Keratinocyte (primary cell): ENCODE measurements around the gene SST. TPM values are rescaled to one million over a fixed set of nuclear protein-coding genes. Genes with fewer than 3 reads are reported as not detected.

Source experiments
- DNase-seq: peaks from one replicate; pipeline ENCODE4 v3.0.0-alpha.2; 2011; ENCODE audit warnings: low read depth, missing footprints, low spot score
- FAIRE-seq: peaks from 2 replicates; lab custom pipeline; 2011; peaks lifted over from hg19 to GRCh38; lab: Jason Lieb, UNC
- H2AFZ ChIP-seq: 2 replicates; pipeline ENCODE4 v1.6.0; 2012; ENCODE audit warnings: low read length, control low read depth, inconsistent platforms; ENCODE audit not compliant: control insufficient read depth
- H3K27ac ChIP-seq: 2 replicates; pipeline ENCODE4 v1.5.1; 2011; ENCODE audit warnings: low read length; ENCODE audit not compliant: control insufficient read depth, insufficient read depth
- H3K27me3 ChIP-seq: 3 replicates; pipeline ENCODE4 v1.6.0; 2011; ENCODE audit warnings: low read length; ENCODE audit not compliant: control insufficient read depth, insufficient read depth; ENCODE audit errors: extremely low read depth
- H3K36me3 ChIP-seq, 2 experiments: 2 replicates in 1 of 2; 3 replicates in 1 of 2; pipeline ENCODE4 v1.5.1; 2011; ENCODE audit warnings: low read length in 2 of 2, mild to moderate bottlenecking in 1 of 2; ENCODE audit not compliant: control insufficient read depth in 2 of 2, insufficient read depth in 2 of 2; ENCODE audit errors: extremely low read depth in 1 of 2
- H3K4me1 ChIP-seq: 3 replicates; pipeline ENCODE4 v1.5.1; 2011; ENCODE audit warnings: low read length; ENCODE audit not compliant: control insufficient read depth, insufficient read depth; ENCODE audit errors: extremely low read depth
- H3K4me2 ChIP-seq: 3 replicates; pipeline ENCODE4 v1.6.0; 2011; ENCODE audit warnings: low read depth, low read length; ENCODE audit not compliant: control insufficient read depth, insufficient read depth; ENCODE audit errors: extremely low read depth
- H3K4me3 ChIP-seq, 3 experiments: fragments of 200-600 bp in 1 of 3; sonication (generic) in 1 of 3; 2 replicates in 2 of 3; 3 replicates in 1 of 3; pipeline ENCODE4 v1.5.1; 2011 to 2016; ENCODE audit warnings: low read length in 3 of 3, mild to moderate bottlenecking in 3 of 3, control low read depth in 2 of 3, inconsistent platforms in 1 of 3, low read depth in 1 of 3, mixed read lengths in 1 of 3, mixed run types in 1 of 3, moderate library complexity in 1 of 3; ENCODE audit not compliant: control insufficient read depth in 2 of 3, insufficient read depth in 2 of 3; ENCODE audit errors: extremely low read depth in 1 of 3
- H3K79me2 ChIP-seq: 2 replicates; pipeline ENCODE4 v1.6.0; 2012; ENCODE audit warnings: low read length; ENCODE audit not compliant: control insufficient read depth, insufficient read depth
- H3K9ac ChIP-seq: 3 replicates; pipeline ENCODE4 v1.6.0; 2011; ENCODE audit warnings: low read length; ENCODE audit not compliant: control insufficient read depth, insufficient read depth; ENCODE audit errors: extremely low read depth
- H3K9me1 ChIP-seq: 3 replicates; pipeline ENCODE4 v1.6.0; 2011; ENCODE audit warnings: low read length; ENCODE audit not compliant: control insufficient read depth, insufficient read depth; ENCODE audit errors: extremely low read depth
- H3K9me3 ChIP-seq: 2 replicates; pipeline ENCODE4 v1.5.1; 2012; ENCODE audit warnings: low read depth, low read length; ENCODE audit not compliant: control insufficient read depth
- H4K20me1 ChIP-seq: 3 replicates; pipeline ENCODE4 v1.6.0; 2011; ENCODE audit warnings: low read length; ENCODE audit not compliant: control insufficient read depth, insufficient read depth; ENCODE audit errors: extremely low read depth
- CTCF ChIP-seq, 3 experiments: IDR thresholded peaks in 1 of 3; conservative IDR thresholded peaks in 1 of 3; optimal IDR thresholded peaks in 1 of 3; 2 replicates in 2 of 3; 3 replicates in 1 of 3; pipeline versions ENCODE3 to v1.5.1; 2011; ENCODE audit warnings: low read length in 3 of 3, mild to moderate bottlenecking in 3 of 3, moderate library complexity in 2 of 3, control low read depth in 1 of 3, inconsistent platforms in 1 of 3; ENCODE audit not compliant: insufficient read depth in 2 of 3; ENCODE audit errors: extremely low read depth in 1 of 3
- EZH2 ChIP-seq: IDR thresholded peaks from one replicate; pipeline ENCODE4 v1.6.1; 2012; ENCODE audit warnings: inconsistent platforms, mild to moderate bottlenecking, low read length, moderate library complexity
- dilution Hi-C: fragments of 300-500 bp; cut with MboI; formaldehyde crosslinking; loops from one replicate; pipeline ENCODE4 v1.7.0; 2020; ENCODE audit warnings: low sequenced_read_pairs; ENCODE audit not compliant: extremely low pct_ligation_motif_present
- polyA plus RNA-seq, 5 experiments: library from polyadenylated mRNA; depleted of rRNA in 3 of 5; stranded (reverse) in 3 of 5; stranded (forward) in 1 of 5; unstranded in 1 of 5; fragments of >200 nt; gene quantifications; 1 replicate in 1 of 5; 2 replicates in 3 of 5; 3 replicates in 1 of 5; pipeline versions ENCODE4 v1.2.1 to v1.2.3, GENCODE V29; 2011 to 2012; ENCODE audit warnings: missing spikeins in 2 of 5, low read depth in 1 of 5, low replicate concordance in 1 of 5

SST gene
- polyA plus RNA-seq, 1 donor (not counting 4 experiments of a cell fraction or from before 2014, with no cell fraction given) = not detected

GRCh38 chr3:187694801-187695200 lies 24.6 kb upstream of the SST start:
- no peak overlapping the region for H3K9ac ChIP-seq
- FAIRE-seq = no peak
- H3K9me1 ChIP-seq = no peaks in the 10 kb centered on the region
- H3K9me3 ChIP-seq = no peaks in the 10 kb centered on the region
- no peaks in the 10 kb centered on the region for H3K36me3 ChIP-seq
- H4K20me1 ChIP-seq = no peaks in the 10 kb centered on the region
- no peak overlapping the region for H3K27ac ChIP-seq
- no peaks in the 10 kb centered on the region for H3K79me2 ChIP-seq
- dilution Hi-C loops = loop anchor here (25.0 kb wide), 1 partner anchor 382 kb away; no protein-coding TSS in a partner anchor
- DNase-seq = no peak
- no peak for TF ChIP-seq EZH2
- TF ChIP-seq CTCF (optimal IDR thresholded peaks at IDR 0.05 in 1 of 3, IDR thresholded peaks at IDR 0.05 in 1 of 3, conservative IDR thresholded peaks at IDR 0.05 in 1 of 3; ENCODE audit: extremely low read depth in 1 of 3, insufficient read depth in 2 of 3, low read length in 3 of 3) = no peak
- H3K27me3 ChIP-seq = peaks cover 11% of the 10 kb centered on the region
- no peak overlapping the region for H3K4me3 ChIP-seq
- no peaks in the 10 kb centered on the region for H3K4me1 ChIP-seq
- no peak overlapping the region for H3K4me2 ChIP-seq
- no peak overlapping the region for H2AFZ ChIP-seq

- Histone ChIP-seq H2AFZ (no peak overlapping the region), H3K36me3 (no peaks in the 10 kb centered on the region), H3K4me2 (no peak overlapping the region), H3K4me3 (no peak overlapping the region), H3K27me3 (peaks cover 11% of the 10 kb centered on the region), H3K9me3 (no peaks in the 10 kb centered on the region), H3K9ac (no peak overlapping the region), H3K27ac (no peak overlapping the region), H3K9me1 (no peaks in the 10 kb centered on the region), H3K4me1 (no peaks in the 10 kb centered on the region), H3K79me2 (no peaks in the 10 kb centered on the region), H4K20me1 (no peaks in the 10 kb centered on the region)
- no peak for FAIRE-seq
- TF ChIP-seq EZH2 = no peak
- TF ChIP-seq CTCF (optimal IDR thresholded peaks at IDR 0.05 in 1 of 3, IDR thresholded peaks at IDR 0.05 in 1 of 3, conservative IDR thresholded peaks at IDR 0.05 in 1 of 3; ENCODE audit: extremely low read depth in 1 of 3, insufficient read depth in 2 of 3, low read length in 3 of 3) = no peak
- DNase-seq = no peak
- dilution Hi-C loops = loop anchor here (25.0 kb wide), 1 partner anchor 381 kb away; no protein-coding TSS in a partner anchor
These were observed 23.2 kb upstream of the SST start for GRCh38 chr3:187693431-187693830.
